SK-N-DZ (cell line): ENCODE data around the gene GALNT10.
"Not testable (repeated sequence)": the region's sequence is repeated elsewhere in the genome, so short reads cannot be mapped to it uniquely, and the experiment has no call there.

Source experiments
- DNase-seq: peaks from one replicate; pipeline ENCODE4 v3.0.0-alpha.2; 2015; ENCODE audit warnings: low spot score

GALNT10 gene

GRCh38 chr5:154351141-154351540 is 160.6 kb downstream of the GALNT10 start:
- no peak for DNase-seq

DNA sequence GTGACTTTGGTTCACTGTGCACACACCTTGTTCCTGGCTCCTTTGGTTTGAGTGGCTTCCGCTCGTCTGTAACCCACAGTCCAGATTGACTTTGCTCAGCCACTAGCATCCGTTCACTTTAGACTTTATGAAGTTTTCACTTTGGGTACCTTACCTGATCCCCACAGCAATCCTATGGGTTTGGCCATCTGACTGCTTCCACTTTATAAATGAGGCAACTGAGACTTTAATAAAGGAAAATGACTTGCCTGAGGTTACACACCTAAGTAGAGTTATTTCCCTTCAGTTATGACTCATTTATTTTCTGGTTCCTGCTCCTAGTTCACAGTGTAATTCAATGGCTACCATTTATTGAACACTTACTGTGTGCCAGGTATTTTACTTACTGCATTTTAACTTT is 161.0 kb downstream of the GALNT10 start:
- no peak for DNase-seq

DNA sequence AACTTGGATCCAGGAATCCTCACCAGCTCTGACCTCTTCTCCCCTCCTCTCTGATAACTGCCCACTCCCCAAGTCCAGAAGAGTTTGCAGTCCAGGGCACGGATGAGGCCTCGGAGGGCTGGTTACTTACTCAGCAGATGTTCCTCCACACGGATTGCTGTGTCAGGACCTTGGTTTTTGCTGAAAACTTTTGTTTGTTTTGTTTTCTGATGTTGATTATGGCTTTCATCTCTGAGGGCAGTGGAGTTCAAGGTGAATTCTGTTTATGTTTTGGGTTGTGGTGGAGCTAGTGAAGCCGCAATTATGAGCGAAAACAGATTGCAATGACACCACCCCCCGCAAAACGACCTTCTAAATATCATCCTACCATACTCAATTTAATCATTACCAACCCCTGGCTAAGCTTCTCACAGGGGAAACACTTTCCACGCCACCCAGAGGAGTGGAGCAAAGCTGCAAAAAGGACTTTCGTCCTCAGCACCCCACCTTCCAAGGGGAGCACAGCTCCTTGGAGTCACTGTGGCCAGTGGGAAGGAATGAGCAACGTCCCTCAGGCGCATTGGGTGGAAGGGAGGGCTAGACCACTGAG is 162.5 kb downstream of the GALNT10 start:
- no peak for DNase-seq

DNA sequence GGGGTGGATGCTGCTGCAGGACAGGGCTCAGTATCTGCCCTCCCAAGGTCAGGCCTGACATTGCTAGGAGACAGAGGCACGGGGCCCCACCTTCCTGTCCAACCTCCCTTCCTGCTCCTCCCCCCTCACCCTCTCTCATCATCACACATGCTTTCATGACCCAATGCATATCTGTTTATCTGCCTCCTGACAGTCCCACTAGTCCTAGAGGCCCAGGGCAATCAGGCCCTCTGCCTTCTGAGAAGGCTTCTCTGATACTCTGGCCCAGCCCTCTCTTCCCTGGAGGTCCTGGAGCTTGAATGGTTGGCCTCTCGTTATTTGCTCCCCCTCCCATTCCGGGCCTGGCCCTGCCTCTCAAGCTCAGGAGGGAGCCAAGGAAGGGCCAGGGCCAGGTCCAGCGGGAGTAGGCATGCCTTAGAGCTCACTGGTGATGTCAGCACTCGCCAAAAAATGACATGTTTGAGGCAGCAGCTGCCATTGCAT is 164.6 kb downstream of the GALNT10 start:
- DNase-seq = peak; percentile 62

GRCh38 chr5:154356020-154356655 is 165.6 kb downstream of the GALNT10 start:
- no peak for DNase-seq

GRCh38 chr5:154356958-154357357 is 166.4 kb downstream of the GALNT10 start:
- DNase-seq = no peak

GRCh38 chr5:154358516-154359220 is 168.1 kb downstream of the GALNT10 start:
- no peak for DNase-seq

GRCh38 chr5:154359221-154359573 is 168.7 kb downstream of the GALNT10 start:
- DNase-seq = peak; percentile 84

GRCh38 chr5:154360241-154360640 is 169.7 kb downstream of the GALNT10 start:
- not testable (repeated sequence) for DNase-seq

GRCh38 chr5:154363411-154363810 is 172.9 kb downstream of the GALNT10 start:
- DNase-seq = no peak

- no peak for DNase-seq
Observed at GRCh38 chr5:154364771-154365170, 174.2 kb downstream of the GALNT10 start.

- no peak for DNase-seq
Observed at GRCh38 chr5:154365823-154366222, 175.3 kb downstream of the GALNT10 start.

DNA sequence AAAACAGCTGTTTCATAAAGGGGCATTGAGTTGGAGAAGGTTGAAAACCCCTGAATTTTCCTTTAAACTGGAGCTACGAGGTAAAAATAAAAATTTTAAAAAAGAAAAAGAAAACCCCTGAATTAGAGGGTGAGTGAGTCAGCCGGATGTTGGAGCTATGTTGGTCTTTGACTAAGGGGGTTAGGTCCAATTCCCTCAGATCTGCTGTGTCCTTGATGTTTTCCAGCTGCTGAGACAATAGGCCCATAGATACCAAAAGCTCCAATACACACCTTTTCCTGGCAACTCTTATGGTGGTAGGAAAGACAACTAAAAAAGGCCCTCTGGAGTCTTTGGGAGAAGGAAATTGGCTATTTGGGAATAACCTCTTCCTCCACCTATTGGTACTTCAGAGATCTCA is 175.8 kb downstream of the GALNT10 start:
- DNase-seq = no peak

- no peak for DNase-seq
Observed at GRCh38 chr5:154367101-154367500, 176.6 kb downstream of the GALNT10 start.

- DNase-seq = no peak
Observed at GRCh38 chr5:154368041-154368800, 177.7 kb downstream of the GALNT10 start.

DNA sequence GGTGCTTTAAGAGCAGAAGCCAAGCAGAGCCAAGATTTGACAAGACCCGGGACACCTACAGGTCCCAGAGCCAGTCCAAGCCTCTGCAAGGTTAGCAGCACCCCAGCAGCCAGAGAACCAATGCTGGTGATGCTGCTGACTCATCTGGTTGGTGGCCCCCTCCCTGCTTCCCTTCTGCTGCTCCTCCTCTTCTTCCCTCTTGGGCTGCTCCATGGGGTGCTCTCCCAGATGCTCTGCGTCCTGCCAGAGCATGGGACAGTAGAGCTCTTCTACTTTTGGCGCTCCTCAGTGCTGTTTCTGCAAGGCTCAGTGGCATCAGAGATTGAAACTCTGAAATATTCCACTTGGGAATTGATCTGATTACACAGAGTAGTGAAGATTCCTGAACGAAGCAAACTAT is 179.1 kb downstream of the GALNT10 start:
- no peak for DNase-seq

DNA sequence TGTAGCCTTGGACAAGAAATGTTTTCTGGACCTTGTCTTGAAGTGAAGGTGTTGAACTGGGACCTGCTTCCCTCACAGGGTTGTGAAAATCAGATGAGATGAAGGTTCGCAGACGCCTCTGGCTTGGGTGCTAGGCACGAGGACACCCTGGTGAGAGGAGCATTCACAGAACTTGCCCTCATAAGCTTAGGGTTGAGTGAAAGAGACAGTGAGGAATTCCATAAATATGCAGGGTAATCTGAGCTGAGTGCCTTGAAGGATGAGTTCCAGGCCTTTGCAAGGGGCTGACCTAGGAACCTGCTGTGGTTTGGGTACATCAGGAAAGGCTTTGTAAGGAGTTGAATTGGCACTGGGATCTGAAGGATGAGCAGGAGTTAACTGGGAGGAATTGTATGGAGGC is 179.6 kb downstream of the GALNT10 start:
- DNase-seq = no peak

DNA sequence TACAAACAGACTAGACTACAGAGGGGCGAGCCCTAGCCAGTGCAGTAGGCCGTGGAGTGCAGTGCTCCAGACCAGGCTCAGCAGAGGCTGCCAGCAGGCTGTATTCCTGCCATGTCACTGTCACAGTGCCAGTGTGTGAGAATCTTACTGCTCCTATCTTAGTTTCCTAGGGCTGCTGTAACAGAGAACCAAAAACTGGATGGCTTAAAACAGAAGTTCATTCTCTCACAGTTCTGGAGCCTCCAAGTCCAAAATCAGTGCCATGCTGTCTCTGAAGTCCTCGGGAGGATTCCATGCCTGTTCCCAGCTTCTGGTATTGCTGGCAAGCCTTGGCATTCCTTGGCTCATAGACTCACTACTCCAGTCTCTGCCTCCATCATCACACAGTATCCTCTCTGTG is 180.3 kb downstream of the GALNT10 start:
- DNase-seq = no peak

- DNase-seq = no peak
Observed at GRCh38 chr5:154371687-154372086, 181.2 kb downstream of the GALNT10 start.

- DNase-seq = no peak
Observed at GRCh38 chr5:154372661-154373060, 182.1 kb downstream of the GALNT10 start.

- no peak for DNase-seq
Observed at GRCh38 chr5:154373326-154373725, 182.8 kb downstream of the GALNT10 start.

- DNase-seq = no peak
Observed at GRCh38 chr5:154373729-154374179, 183.2 kb downstream of the GALNT10 start.
